Endothelial cell (in vitro differentiated cells): ENCODE data around the gene CYSRT1. TPM values are rescaled to one million over a fixed set of nuclear protein-coding genes. Genes with fewer than 3 reads are reported as not detected.

ENCODE experiments used
- DNase-seq: peaks from one replicate; pipeline ENCODE4 v3.0.0; 2021; ENCODE audit warnings: low spot score
- H3K27ac Mint-ChIP-seq: one replicate; pipeline ENCODE4 v1.8.0; 2021; ENCODE audit warnings: mixed read lengths, inconsistent platforms; ENCODE audit not compliant: unreplicated experiment
- H3K27me3 Mint-ChIP-seq: one replicate; pipeline ENCODE4 v1.8.0; 2021; ENCODE audit warnings: mild to moderate bottlenecking, moderate library complexity, mixed read lengths, inconsistent platforms; ENCODE audit not compliant: unreplicated experiment
- H3K36me3 Mint-ChIP-seq: one replicate; pipeline ENCODE4 v1.8.0; 2021; ENCODE audit warnings: mild to moderate bottlenecking, low read depth, mixed read lengths, inconsistent platforms; ENCODE audit not compliant: unreplicated experiment
- H3K4me1 Mint-ChIP-seq: one replicate; pipeline ENCODE4 v1.8.0; 2021; ENCODE audit warnings: mild to moderate bottlenecking, mixed read lengths, inconsistent platforms; ENCODE audit not compliant: unreplicated experiment
- H3K4me3 Mint-ChIP-seq: one replicate; pipeline ENCODE4 v1.8.0; 2021; ENCODE audit warnings: mild to moderate bottlenecking, mixed read lengths, inconsistent platforms; ENCODE audit not compliant: unreplicated experiment
- H3K9me3 Mint-ChIP-seq: one replicate; pipeline ENCODE4 v1.8.0; 2021; ENCODE audit warnings: mixed read lengths, inconsistent platforms; ENCODE audit not compliant: unreplicated experiment
- total RNA-seq: library from RNA; stranded (reverse); fragmentation: NEBNext Ultra II Directional; extraction: Animal tissue kit (Norgen Biotek cat#: 25700); gene quantifications from one replicate; pipeline ENCODE4 v1.2.1, GENCODE V29; 2021; ENCODE audit not compliant: unreplicated experiment
- TF ChIP-seq, protein P1 (sequence below): fragments of 200-600 bp; sonication (generic); IDR thresholded peaks from one replicate; pipeline ENCODE4 v1.5.0; 2021; ENCODE audit warnings: antibody characterized with exemption; ENCODE audit not compliant: unreplicated experiment

The CYSRT1 gene
- total RNA-seq, 1 donor from 2014 or later, result 1.4 TPM

DNA sequence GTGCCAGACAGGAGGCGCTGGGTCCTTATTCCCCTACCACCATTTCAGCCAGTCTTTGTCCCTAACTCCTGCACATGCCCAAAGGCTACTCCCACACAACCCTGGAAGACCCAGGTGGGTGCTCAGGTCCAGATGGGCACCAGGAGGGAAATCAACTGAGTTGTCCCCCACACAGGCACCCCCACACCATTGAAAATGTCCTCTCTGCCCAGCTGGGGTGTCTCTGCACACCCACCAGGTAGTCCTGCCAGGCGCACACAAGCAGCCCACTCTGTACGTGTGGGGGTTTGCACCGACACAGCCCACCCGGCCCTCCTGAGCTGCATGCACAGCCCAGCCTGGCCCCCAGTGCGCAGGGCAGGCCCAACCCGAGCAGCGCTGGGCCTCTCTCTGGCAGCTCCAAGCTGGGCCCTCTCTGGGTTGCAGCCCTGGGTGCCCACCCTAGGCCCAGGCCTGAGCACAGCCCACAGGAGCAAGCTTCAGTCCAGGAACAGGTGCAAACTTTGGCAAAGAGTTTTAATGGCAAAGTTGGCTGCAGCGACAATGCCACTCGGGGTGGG lies 5.1 kb upstream of the CYSRT1 start:
- peaks cover 5% of the 10 kb centered on the region for H3K27me3 Mint-ChIP-seq
- no peak for DNase-seq
- no peaks in the 10 kb centered on the region for H3K9me3 Mint-ChIP-seq
- no peak overlapping the region for H3K27ac Mint-ChIP-seq
- H3K4me1 Mint-ChIP-seq, result no peaks in the 10 kb centered on the region
- H3K36me3 Mint-ChIP-seq, result no peaks in the 10 kb centered on the region
- H3K4me3 Mint-ChIP-seq, result no peak overlapping the region
- TF ChIP-seq, protein P1, sequence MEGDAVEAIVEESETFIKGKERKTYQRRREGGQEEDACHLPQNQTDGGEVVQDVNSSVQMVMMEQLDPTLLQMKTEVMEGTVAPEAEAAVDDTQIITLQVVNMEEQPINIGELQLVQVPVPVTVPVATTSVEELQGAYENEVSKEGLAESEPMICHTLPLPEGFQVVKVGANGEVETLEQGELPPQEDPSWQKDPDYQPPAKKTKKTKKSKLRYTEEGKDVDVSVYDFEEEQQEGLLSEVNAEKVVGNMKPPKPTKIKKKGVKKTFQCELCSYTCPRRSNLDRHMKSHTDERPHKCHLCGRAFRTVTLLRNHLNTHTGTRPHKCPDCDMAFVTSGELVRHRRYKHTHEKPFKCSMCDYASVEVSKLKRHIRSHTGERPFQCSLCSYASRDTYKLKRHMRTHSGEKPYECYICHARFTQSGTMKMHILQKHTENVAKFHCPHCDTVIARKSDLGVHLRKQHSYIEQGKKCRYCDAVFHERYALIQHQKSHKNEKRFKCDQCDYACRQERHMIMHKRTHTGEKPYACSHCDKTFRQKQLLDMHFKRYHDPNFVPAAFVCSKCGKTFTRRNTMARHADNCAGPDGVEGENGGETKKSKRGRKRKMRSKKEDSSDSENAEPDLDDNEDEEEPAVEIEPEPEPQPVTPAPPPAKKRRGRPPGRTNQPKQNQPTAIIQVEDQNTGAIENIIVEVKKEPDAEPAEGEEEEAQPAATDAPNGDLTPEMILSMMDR, result no peak

DNA sequence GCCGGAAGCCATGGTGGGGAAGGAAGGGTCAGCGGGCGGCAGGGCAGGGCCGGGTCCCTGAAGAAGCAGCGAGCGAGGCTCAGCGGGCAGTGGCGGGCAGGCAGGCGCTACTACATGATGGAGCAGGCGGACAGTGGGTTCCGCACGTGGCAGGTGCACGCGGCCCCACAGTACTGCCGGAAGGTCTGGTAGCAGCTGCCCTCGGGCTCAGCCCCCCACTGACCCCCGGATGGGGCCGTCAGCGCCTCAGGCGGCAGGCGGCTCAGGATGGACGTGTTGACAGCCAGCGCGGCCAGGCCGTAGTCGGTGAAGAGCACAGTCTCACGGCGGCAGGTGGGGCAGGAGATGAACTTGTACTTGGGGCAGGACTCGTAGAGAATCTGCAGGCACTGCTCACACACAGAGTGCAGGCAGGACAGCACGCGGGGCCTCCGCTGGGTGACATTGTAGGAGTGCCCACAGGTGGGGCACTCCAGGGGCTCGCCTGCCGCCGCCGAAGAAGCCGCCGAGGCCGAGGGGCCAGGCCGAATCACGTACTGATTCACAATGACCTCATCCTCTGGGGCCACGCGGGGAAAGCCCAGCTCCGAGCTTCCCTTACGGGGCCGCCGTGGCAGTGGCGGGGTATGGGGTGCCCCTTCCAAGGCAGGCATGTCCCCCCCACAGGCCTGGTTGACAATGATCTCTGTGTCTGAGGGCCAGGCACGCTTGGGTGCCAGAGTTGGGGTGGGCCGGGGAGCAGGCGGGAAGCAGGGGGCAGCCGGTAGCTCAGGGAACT lies 4.5 kb upstream of the CYSRT1 start:
- H3K27me3 Mint-ChIP-seq, result peaks cover 8% of the 10 kb centered on the region
- H3K27ac Mint-ChIP-seq, result no peak overlapping the region
- TF ChIP-seq, protein P1, result no peak
- H3K36me3 Mint-ChIP-seq, result no peaks in the 10 kb centered on the region
- H3K4me1 Mint-ChIP-seq, result no peaks in the 10 kb centered on the region
- H3K4me3 Mint-ChIP-seq, result no peak overlapping the region
- no peaks in the 10 kb centered on the region for H3K9me3 Mint-ChIP-seq
- no peak for DNase-seq

DNA sequence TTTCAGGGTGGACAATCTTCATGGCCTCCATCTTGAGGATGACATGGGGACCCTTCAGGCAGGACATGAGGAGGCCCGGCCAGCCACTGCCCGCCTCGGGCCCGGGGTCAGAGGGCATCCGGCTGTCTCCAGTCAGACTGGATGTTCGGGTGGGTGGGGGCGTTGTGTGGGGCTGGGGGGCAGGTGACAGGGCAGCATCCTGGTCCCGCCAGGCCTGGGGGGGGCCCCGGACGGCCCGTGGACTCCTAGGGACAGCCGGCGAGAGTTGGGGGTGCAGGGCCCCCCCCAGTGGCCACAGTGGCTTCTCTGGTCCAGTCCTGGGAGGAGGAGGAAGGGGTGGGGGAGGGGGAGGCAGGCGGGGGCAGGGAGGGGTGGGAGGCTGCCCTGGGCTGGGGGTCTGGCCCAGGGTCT lies 3.9 kb upstream of the CYSRT1 start:
- H3K9me3 Mint-ChIP-seq, result no peaks in the 10 kb centered on the region
- H3K27ac Mint-ChIP-seq, result no peak overlapping the region
- no peak overlapping the region for H3K4me3 Mint-ChIP-seq

DNA sequence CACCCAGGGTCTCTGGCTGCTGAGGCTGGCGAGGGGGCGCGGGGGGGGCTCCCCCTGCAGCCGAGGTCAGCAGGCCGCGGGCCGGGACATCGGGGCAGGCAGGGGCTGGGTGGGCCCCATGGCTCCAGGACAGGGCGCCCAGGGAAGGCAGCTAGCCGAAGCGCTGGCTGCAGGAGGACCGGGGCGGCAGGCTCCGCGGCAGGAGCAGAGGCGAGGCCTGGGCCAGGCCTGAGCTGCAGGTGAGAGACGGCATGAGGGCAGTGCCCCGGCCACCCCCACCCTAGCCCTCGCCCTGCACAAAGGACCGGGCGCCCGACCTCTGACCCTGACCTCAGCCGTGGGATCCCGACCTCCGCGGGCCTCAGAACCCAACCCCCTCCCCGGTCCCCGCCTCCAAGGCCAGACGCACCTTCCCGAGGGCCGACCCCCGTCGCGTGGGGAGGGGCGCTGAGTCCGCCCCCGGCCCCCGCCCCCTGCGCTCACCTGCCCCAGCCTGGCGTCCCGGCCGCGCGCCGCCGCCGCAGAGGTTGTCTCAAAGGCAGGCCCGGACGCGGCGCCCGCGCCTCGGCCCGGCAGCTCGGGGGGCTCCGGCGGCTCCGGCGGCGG lies 3.4 kb upstream of the CYSRT1 start:
- DNase-seq, result no peak
- no peak overlapping the region for H3K27ac Mint-ChIP-seq
- no peak overlapping the region for H3K4me3 Mint-ChIP-seq
- peaks cover 12% of the 10 kb centered on the region for H3K27me3 Mint-ChIP-seq
- H3K36me3 Mint-ChIP-seq, result no peaks in the 10 kb centered on the region
- TF ChIP-seq, protein P1, result no peak
- H3K9me3 Mint-ChIP-seq, result no peaks in the 10 kb centered on the region
- no peaks in the 10 kb centered on the region for H3K4me1 Mint-ChIP-seq

More for the DNA sequence above, 3.9 kb upstream of the CYSRT1 start:
- no peak for DNase-seq
- H3K4me1 Mint-ChIP-seq, result no peaks in the 10 kb centered on the region
- H3K27me3 Mint-ChIP-seq, result peaks cover 8% of the 10 kb centered on the region
- TF ChIP-seq, protein P1, result no peak
- H3K36me3 Mint-ChIP-seq, result no peaks in the 10 kb centered on the region
